ENCODE results near the gene GRIK4.

DNA sequence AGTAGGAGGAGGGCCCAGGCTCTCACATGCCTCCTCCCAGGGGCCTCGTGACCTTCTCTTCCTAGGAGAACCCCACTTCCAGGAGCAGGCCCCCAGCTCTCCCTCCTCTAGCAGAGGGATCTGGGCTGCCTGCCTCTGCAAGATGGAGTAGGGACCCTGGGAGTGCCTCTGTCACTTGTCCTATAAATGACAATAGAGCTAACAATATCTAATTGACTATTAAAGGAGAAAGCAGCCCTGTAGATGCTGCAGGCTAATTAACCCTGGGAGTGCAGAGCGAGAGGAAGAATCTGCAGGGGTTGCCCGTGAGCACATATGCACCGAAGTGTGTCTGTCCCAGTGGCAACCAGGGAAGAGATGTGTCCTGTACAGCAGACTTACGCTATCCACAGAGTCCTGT is 184.4 kb downstream of the GRIK4 start:
- TF ChIP-seq, protein P1, sequence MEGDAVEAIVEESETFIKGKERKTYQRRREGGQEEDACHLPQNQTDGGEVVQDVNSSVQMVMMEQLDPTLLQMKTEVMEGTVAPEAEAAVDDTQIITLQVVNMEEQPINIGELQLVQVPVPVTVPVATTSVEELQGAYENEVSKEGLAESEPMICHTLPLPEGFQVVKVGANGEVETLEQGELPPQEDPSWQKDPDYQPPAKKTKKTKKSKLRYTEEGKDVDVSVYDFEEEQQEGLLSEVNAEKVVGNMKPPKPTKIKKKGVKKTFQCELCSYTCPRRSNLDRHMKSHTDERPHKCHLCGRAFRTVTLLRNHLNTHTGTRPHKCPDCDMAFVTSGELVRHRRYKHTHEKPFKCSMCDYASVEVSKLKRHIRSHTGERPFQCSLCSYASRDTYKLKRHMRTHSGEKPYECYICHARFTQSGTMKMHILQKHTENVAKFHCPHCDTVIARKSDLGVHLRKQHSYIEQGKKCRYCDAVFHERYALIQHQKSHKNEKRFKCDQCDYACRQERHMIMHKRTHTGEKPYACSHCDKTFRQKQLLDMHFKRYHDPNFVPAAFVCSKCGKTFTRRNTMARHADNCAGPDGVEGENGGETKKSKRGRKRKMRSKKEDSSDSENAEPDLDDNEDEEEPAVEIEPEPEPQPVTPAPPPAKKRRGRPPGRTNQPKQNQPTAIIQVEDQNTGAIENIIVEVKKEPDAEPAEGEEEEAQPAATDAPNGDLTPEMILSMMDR (conservative IDR thresholded peaks at IDR 0.05; ENCODE audit: low read length), result no peak
- no peak for TF ChIP-seq EZH2phosphoT487 (IDR thresholded peaks at IDR 0.05; ENCODE audit: borderline replicate concordance)
